Right lobe of liver (tissue), 6 donors: ENCODE data around the gene GPAT3. TPM values are rescaled to one million over a fixed set of nuclear protein-coding genes. Genes with fewer than 3 reads are reported as not detected.
"Not testable (repeated sequence)": the region's sequence is repeated elsewhere in the genome, so short reads cannot be mapped to it uniquely, and the experiment has no call there.

Experiments
- ATAC-seq, 4 donors: fragments of 200-7000 bp; cut with Tn5 transposase; one replicate each; pipeline ENCODE4 v1.9.1; 2020; ENCODE audit warnings: mild to moderate bottlenecking in 4 of 4, moderate library complexity in 4 of 4
- DNase-seq, 3 donors: peaks; one replicate each; pipeline ENCODE4 v3.0.0-alpha.2; 2020
- H3K27ac ChIP-seq, 3 donors: fragments of 200-600 bp; one replicate each; pipeline ENCODE4 v1.8.0; 2022
- H3K27me3 ChIP-seq, 2 donors: fragments of 200-600 bp; one replicate each; pipeline ENCODE4 v1.8.0; 2022
- H3K36me3 ChIP-seq, 4 donors: fragments of 200-600 bp; sonication (generic) in 1 of 4; one replicate each; pipeline versions ENCODE4 v1.5.1 to v1.8.0; 2017 to 2022; ENCODE audit warnings: control low read depth in 1 of 4
- H3K4me1 ChIP-seq, 4 donors: fragments of 200-600 bp; sonication (generic) in 1 of 4; one replicate each; pipeline versions ENCODE4 v1.5.1 to v1.8.0; 2017 to 2022; ENCODE audit warnings: control low read depth in 1 of 4
- H3K4me3 ChIP-seq, 3 donors: fragments of 200-600 bp; one replicate each; pipeline ENCODE4 v1.8.0; 2022
- H3K9me3 ChIP-seq, 4 donors: fragments of 200-600 bp; sonication (generic) in 1 of 4; one replicate each; pipeline versions ENCODE4 v1.5.1 to v1.8.0; 2017 to 2022; ENCODE audit warnings: control low read depth in 1 of 4
- POLR2A ChIP-seq: fragments of 450-650 bp; IDR thresholded peaks from one replicate; pipeline ENCODE4 v1.6.1; 2017; ENCODE audit warnings: antibody characterized with exemption, mild to moderate bottlenecking
- WGBS: methylation state at CpG from one replicate; pipeline ENCODE4 v1.1.6; 2018; ENCODE audit warnings: low coverage, low lambda C conversion rate; ENCODE audit not compliant: insufficient coverage; ENCODE audit errors: missing lambda C conversion rate; 5-methylcytosine and 5-hydroxymethylcytosine counted together
- intact Hi-C, 2 donors: fragments of 100-400 bp; cut with DNase I; formaldehyde crosslinking; loops; one replicate each; pipeline versions ENCODE4 v1.11.2 to v1.14.1; 2022
- total RNA-seq, 6 experiments: library from RNA; depleted of rRNA in 2 of 6; stranded (reverse); fragments of >200 nt in 2 of 6; fragmentation: NEBNext Ultra II Directional in 3 of 6; extraction: Animal tissue kit (Norgen Biotek cat#: 25700) in 3 of 6; gene quantifications; one replicate each; pipeline versions ENCODE4 v1.1.0 to v1.2.4, GENCODE V29; 2016 to 2023
- TF ChIP-seq, protein P1 (sequence below), 4 donors: fragments of 200-600 bp in 3 of 4; fragments of 450-650 bp in 1 of 4; IDR thresholded peaks; one replicate each; pipeline versions ENCODE4 v1.5.1 to v1.8.0; 2016 to 2022; ENCODE audit warnings: antibody characterized with exemption in 4 of 4, mild to moderate bottlenecking in 2 of 4
- donor health status: DM: no; HTN: yes; CAD: no.
- donor health status: DM: no; HTN: no; CAD: no.
- donor health status: DM: no; HTN: no; CAD: no.
- donor health status: DM: no; HTN: yes; CAD: no.
- donor health status: DM: no; HTN: yes; CAD: no.

The GPAT3 gene
- total RNA-seq, 6 experiments from 2014 or later: 5.1 to 9.0 (median 5.7) TPM

GRCh38 chr4:83574247-83574646, 38.3 kb downstream of the GPAT3 start:
- H3K27me3 ChIP-seq: no peaks in the 10 kb centered on the region
- ATAC-seq: peak; percentile 80 to 95 (median 89)
- peaks cover 0 to 9% (median 0%) of the 10 kb centered on the region in 4 donors for H3K4me1 ChIP-seq
- WGBS: 17% methylated on average over 3 of the region's 3 CpGs
- peak overlapping the region in 2 of 3 donors; percentile 59 to 60 for H3K27ac ChIP-seq
- TF ChIP-seq, protein P1, sequence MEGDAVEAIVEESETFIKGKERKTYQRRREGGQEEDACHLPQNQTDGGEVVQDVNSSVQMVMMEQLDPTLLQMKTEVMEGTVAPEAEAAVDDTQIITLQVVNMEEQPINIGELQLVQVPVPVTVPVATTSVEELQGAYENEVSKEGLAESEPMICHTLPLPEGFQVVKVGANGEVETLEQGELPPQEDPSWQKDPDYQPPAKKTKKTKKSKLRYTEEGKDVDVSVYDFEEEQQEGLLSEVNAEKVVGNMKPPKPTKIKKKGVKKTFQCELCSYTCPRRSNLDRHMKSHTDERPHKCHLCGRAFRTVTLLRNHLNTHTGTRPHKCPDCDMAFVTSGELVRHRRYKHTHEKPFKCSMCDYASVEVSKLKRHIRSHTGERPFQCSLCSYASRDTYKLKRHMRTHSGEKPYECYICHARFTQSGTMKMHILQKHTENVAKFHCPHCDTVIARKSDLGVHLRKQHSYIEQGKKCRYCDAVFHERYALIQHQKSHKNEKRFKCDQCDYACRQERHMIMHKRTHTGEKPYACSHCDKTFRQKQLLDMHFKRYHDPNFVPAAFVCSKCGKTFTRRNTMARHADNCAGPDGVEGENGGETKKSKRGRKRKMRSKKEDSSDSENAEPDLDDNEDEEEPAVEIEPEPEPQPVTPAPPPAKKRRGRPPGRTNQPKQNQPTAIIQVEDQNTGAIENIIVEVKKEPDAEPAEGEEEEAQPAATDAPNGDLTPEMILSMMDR (IDR thresholded peaks at IDR 0.05): no peak
- TF ChIP-seq POLR2A: no peak
- no peaks in the 10 kb centered on the region for H3K36me3 ChIP-seq
- H3K9me3 ChIP-seq: no peaks in the 10 kb centered on the region
- H3K4me3 ChIP-seq: no peak overlapping the region
- peak; percentile 49 to 84 (median 77) for DNase-seq
- intact Hi-C loops: no loop called here

GRCh38 chr4:83576237-83576636, 40.3 kb downstream of the GPAT3 start:
- ATAC-seq, H3K27ac ChIP-seq, H3K4me3 ChIP-seq, H3K36me3 ChIP-seq, DNase-seq, H3K9me3 ChIP-seq, intact Hi-C loops, H3K4me1 ChIP-seq, H3K27me3 ChIP-seq: not testable (repeated sequence)
- 85% methylated on average over 3 of the region's 3 CpGs for WGBS

- 83% methylated on average over 9 of the region's 10 CpGs for WGBS
- Histone ChIP-seq H3K36me3 (no peaks in the 10 kb centered on the region), H3K4me3 (no peak overlapping the region), H3K27ac (peak overlapping the region in 1 of 3 donors; percentile 32), H3K4me1 (peaks cover 0 to 13% (median 5%) of the 10 kb centered on the region in 4 donors), H3K27me3 (no peaks in the 10 kb centered on the region), H3K9me3 (no peaks in the 10 kb centered on the region)
- no peak for TF ChIP-seq POLR2A
- TF ChIP-seq, protein P1 (IDR thresholded peaks at IDR 0.05): no peak
- intact Hi-C loops: no loop called here
- ATAC-seq: peak in 1 of 4 donors; percentile 9
- no peak for DNase-seq
Measured at GRCh38 chr4:83581411-83582288, 45.7 kb downstream of the GPAT3 start.

- Histone ChIP-seq H3K9me3 (no peaks in the 10 kb centered on the region), H3K36me3 (no peaks in the 10 kb centered on the region), H3K4me3 (no peak overlapping the region), H3K27ac (peak overlapping the region in 1 of 3 donors; percentile 32), H3K27me3 (no peaks in the 10 kb centered on the region), H3K4me1 (peaks cover 0 to 13% (median 5%) of the 10 kb centered on the region in 4 donors)
- WGBS: 20% methylated on average over 7 of the region's 7 CpGs
- peak; percentile 86 to 93 (median 92) for ATAC-seq
- intact Hi-C loops: no loop called here
- DNase-seq: peak; percentile 48 to 81 (median 64)
- TF ChIP-seq POLR2A: no peak
- TF ChIP-seq, protein P1 (IDR thresholded peaks at IDR 0.05): no peak
Measured at GRCh38 chr4:83582289-83582785, 46.4 kb downstream of the GPAT3 start.

DNA sequence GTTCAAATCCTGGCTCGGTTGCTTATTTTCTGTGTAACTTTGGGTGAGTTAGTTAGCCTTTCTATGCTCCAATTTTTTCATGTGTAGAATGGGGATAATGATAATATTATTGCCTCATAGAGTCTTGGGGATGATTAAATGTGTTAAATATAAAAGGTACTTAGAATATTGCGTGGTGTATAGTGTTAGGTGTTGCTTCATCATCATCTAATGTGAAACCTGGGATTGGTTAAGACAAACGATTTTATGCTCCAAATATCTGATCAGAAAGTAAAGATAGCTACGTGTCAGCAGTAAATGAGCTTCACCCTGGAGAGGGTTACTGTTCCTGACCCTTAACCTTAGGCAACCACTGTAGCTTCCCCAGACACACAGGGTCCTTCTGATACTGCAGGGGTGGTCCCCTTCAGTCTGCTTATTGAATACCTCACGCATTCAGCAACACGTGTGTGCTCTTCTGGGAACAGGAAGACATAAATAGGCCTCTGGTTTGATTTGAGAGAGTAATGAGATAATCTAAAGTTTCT, 50.1 kb downstream of the GPAT3 start:
- no peaks in the 10 kb centered on the region for H3K9me3 ChIP-seq

More for the DNA sequence above, 50.1 kb downstream of the GPAT3 start:
- intact Hi-C loops: no loop called here
- Histone ChIP-seq H3K27me3 (no peaks in the 10 kb centered on the region), H3K4me3 (no peak overlapping the region), H3K27ac (no peak overlapping the region), H3K36me3 (no peaks in the 10 kb centered on the region), H3K4me1 (peaks cover 0 to 13% (median 3%) of the 10 kb centered on the region in 4 donors)
- ATAC-seq (no peak), DNase-seq (no peak)
- WGBS: 83% methylated on average over 6 of the region's 6 CpGs
- TF ChIP-seq, protein P1 (IDR thresholded peaks at IDR 0.05): no peak
- TF ChIP-seq POLR2A: no peak
